Right lobe of liver (tissue), 6 donors: ENCODE measurements around the gene RORB. TPM values are rescaled to one million over a fixed set of nuclear protein-coding genes. Genes with fewer than 3 reads are reported as not detected.

Experiments used
- ATAC-seq, 4 donors: fragments of 200-7000 bp; cut with Tn5 transposase; one replicate each; pipeline ENCODE4 v1.9.1; 2020; ENCODE audit warnings: mild to moderate bottlenecking in 4 of 4, moderate library complexity in 4 of 4
- DNase-seq, 3 donors: peaks; one replicate each; pipeline ENCODE4 v3.0.0-alpha.2; 2020
- H3K27ac ChIP-seq, 3 donors: fragments of 200-600 bp; one replicate each; pipeline ENCODE4 v1.8.0; 2022
- H3K27me3 ChIP-seq, 2 donors: fragments of 200-600 bp; one replicate each; pipeline ENCODE4 v1.8.0; 2022
- H3K36me3 ChIP-seq, 4 donors: fragments of 200-600 bp; sonication (generic) in 1 of 4; one replicate each; pipeline versions ENCODE4 v1.5.1 to v1.8.0; 2017 to 2022; ENCODE audit warnings: control low read depth in 1 of 4
- H3K4me1 ChIP-seq, 4 donors: fragments of 200-600 bp; sonication (generic) in 1 of 4; one replicate each; pipeline versions ENCODE4 v1.5.1 to v1.8.0; 2017 to 2022; ENCODE audit warnings: control low read depth in 1 of 4
- H3K4me3 ChIP-seq, 3 donors: fragments of 200-600 bp; one replicate each; pipeline ENCODE4 v1.8.0; 2022
- H3K9me3 ChIP-seq, 4 donors: fragments of 200-600 bp; sonication (generic) in 1 of 4; one replicate each; pipeline versions ENCODE4 v1.5.1 to v1.8.0; 2017 to 2022; ENCODE audit warnings: control low read depth in 1 of 4
- POLR2A ChIP-seq: fragments of 450-650 bp; IDR thresholded peaks from one replicate; pipeline ENCODE4 v1.6.1; 2017; ENCODE audit warnings: antibody characterized with exemption, mild to moderate bottlenecking
- WGBS: methylation state at CpG from one replicate; pipeline ENCODE4 v1.1.6; 2018; ENCODE audit warnings: low coverage, low lambda C conversion rate; ENCODE audit not compliant: insufficient coverage; ENCODE audit errors: missing lambda C conversion rate; 5-methylcytosine and 5-hydroxymethylcytosine counted together
- intact Hi-C, 2 donors: fragments of 100-400 bp; cut with DNase I; formaldehyde crosslinking; loops; one replicate each; pipeline versions ENCODE4 v1.11.2 to v1.14.1; 2022
- total RNA-seq, 6 experiments: library from RNA; depleted of rRNA in 2 of 6; stranded (reverse); fragments of >200 nt in 2 of 6; fragmentation: NEBNext Ultra II Directional in 3 of 6; extraction: Animal tissue kit (Norgen Biotek cat#: 25700) in 3 of 6; gene quantifications; one replicate each; pipeline versions ENCODE4 v1.1.0 to v1.2.4, GENCODE V29; 2016 to 2023
- TF ChIP-seq, protein P1 (sequence below), 4 donors: fragments of 200-600 bp in 3 of 4; fragments of 450-650 bp in 1 of 4; IDR thresholded peaks; one replicate each; pipeline versions ENCODE4 v1.5.1 to v1.8.0; 2016 to 2022; ENCODE audit warnings: antibody characterized with exemption in 4 of 4, mild to moderate bottlenecking in 2 of 4
- donor health status: DM: no; HTN: yes; CAD: no.
- donor health status: DM: no; HTN: no; CAD: no.
- donor health status: DM: no; HTN: no; CAD: no.
- donor health status: DM: no; HTN: yes; CAD: no.
- donor health status: DM: no; HTN: yes; CAD: no.

The RORB gene
- total RNA-seq, 6 experiments from 2014 or later = 0.04 to 0.62 (median 0.61) TPM; not detected in 3

DNA sequence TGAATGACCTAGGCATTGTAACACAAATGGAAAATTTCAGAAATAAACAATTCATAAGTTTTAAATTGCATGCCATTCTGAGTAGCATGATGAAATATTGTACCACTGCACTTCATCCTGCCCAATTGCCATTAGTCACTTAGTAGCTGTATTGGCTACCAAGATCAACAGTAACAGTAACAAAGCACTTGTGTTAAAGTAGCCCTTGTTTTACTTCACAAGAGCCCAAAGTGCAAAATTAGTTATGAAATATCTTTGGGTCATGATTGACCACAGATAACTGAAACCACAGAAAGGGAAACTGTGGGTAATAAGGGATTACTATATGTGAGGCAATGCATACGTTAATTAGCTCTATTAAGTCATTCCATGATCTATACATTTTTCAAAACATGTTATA is 33.3 kb upstream of the RORB start:
- intact Hi-C loops = no loop called here
- ATAC-seq = no peak
- WGBS = 27% methylated on average over 1 of the region's 1 CpG

DNA sequence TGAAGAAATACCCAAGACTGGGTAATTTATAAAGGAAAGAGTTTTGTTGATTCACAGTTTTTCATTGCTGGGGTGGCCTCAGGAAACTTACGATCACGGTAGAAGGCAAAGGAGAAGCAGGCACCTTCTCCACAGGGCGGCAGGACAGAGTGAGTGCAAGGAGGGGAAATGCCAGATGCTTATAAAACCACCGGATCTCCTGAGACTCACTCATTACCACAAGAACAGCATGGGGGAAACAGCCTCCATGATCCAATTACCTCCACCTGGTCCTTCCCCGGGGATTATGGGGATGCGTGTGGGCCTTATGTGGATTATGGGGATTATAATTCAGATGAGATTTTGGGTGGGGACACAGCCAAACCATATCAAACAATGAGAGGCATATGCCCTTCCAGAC is 18.5 kb upstream of the RORB start:
- Histone ChIP-seq H3K27me3 (no peaks in the 10 kb centered on the region), H3K27ac (no peak overlapping the region), H3K4me1 (no peaks in the 10 kb centered on the region), H3K36me3 (no peaks in the 10 kb centered on the region), H3K4me3 (no peak overlapping the region), H3K9me3 (no peaks in the 10 kb centered on the region)
- ATAC-seq = no peak
- 75% methylated on average over 6 of the region's 6 CpGs for WGBS
- TF ChIP-seq POLR2A = no peak
- TF ChIP-seq, protein P1, sequence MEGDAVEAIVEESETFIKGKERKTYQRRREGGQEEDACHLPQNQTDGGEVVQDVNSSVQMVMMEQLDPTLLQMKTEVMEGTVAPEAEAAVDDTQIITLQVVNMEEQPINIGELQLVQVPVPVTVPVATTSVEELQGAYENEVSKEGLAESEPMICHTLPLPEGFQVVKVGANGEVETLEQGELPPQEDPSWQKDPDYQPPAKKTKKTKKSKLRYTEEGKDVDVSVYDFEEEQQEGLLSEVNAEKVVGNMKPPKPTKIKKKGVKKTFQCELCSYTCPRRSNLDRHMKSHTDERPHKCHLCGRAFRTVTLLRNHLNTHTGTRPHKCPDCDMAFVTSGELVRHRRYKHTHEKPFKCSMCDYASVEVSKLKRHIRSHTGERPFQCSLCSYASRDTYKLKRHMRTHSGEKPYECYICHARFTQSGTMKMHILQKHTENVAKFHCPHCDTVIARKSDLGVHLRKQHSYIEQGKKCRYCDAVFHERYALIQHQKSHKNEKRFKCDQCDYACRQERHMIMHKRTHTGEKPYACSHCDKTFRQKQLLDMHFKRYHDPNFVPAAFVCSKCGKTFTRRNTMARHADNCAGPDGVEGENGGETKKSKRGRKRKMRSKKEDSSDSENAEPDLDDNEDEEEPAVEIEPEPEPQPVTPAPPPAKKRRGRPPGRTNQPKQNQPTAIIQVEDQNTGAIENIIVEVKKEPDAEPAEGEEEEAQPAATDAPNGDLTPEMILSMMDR (IDR thresholded peaks at IDR 0.05) = no peak
- intact Hi-C loops = no loop called here
- no peak for DNase-seq

More for the DNA sequence above, 33.3 kb upstream of the RORB start:
- Histone ChIP-seq H3K27ac (no peak overlapping the region), H3K36me3 (no peaks in the 10 kb centered on the region), H3K27me3 (no peaks in the 10 kb centered on the region), H3K4me1 (no peaks in the 10 kb centered on the region), H3K4me3 (no peak overlapping the region), H3K9me3 (no peaks in the 10 kb centered on the region)
- DNase-seq = no peak
- TF ChIP-seq, protein P1 (IDR thresholded peaks at IDR 0.05) = no peak
- no peak for TF ChIP-seq POLR2A

DNA sequence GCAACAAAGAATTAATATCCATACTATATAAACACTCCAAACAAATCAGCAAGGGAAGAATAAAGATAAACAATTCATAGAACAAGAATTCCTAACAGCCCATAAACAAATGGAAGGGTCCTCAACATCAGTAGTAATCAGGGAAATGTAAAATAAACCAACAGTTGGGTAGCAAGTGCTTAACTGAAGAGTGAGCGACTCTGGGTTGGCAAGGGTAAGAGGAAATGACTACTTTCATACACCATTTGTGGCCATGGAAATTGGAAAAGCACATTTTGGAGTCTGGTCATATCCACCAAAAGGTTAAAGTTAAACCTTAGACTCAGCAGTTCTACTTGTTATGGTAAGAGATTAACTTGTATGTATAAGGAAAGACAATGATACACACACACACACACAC is 17.4 kb upstream of the RORB start:
- DNase-seq (no peak), ATAC-seq (no peak)
- Histone ChIP-seq H3K4me1 (no peaks in the 10 kb centered on the region), H3K4me3 (no peak overlapping the region), H3K27ac (no peak overlapping the region), H3K27me3 (no peaks in the 10 kb centered on the region), H3K9me3 (no peaks in the 10 kb centered on the region), H3K36me3 (no peaks in the 10 kb centered on the region)
- TF ChIP-seq, protein P1 (IDR thresholded peaks at IDR 0.05) = no peak
- TF ChIP-seq POLR2A = no peak
- intact Hi-C loops = no loop called here
- 88% methylated on average over 1 of the region's 1 CpG for WGBS

DNA sequence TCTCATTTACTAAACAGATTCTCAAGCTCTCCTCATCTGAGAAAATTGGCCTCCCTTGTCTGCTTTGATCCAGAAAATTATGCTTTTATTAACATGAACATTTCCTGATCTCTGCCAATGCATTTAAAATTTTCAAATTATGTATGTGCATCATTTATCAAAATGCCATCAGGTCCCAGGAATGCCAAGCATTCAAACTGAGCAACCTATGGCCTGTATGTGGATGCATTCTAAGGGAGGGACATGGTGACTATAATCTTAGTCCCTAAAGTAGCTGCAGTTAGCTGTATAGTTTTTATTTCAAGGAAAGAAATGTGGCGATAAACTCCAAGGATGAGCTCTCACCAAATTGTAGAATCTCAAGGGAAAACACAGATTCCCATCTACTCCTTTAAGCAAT is 9.7 kb upstream of the RORB start:
- Histone ChIP-seq H3K36me3 (no peaks in the 10 kb centered on the region), H3K9me3 (no peaks in the 10 kb centered on the region), H3K27me3 (no peaks in the 10 kb centered on the region), H3K4me1 (no peaks in the 10 kb centered on the region), H3K27ac (no peak overlapping the region), H3K4me3 (no peak overlapping the region)
- WGBS = 81% methylated on average over 1 of the region's 1 CpG
- DNase-seq (no peak), ATAC-seq (no peak)
- TF ChIP-seq, protein P1 (IDR thresholded peaks at IDR 0.05) = no peak
- TF ChIP-seq POLR2A = no peak
- intact Hi-C loops = no loop called here

DNA sequence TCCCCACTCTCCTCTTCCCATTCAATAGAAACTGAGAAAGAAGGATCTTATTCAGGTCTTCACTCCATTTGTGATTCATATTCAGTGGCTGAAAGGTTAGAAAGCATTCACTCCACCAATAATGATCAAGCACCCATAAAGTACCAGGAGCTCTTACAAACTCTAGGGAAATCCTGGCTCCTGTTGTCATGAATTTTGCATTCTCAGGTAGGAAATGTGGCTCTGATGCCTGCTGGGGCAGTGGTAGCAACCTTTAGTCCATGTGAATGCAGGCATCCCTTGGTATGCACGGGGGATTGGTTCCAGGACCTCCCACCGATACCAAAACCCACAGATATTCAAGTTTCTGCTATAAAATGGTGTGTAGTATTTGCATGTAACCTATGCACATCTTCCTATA is 3.6 kb upstream of the RORB start:
- TF ChIP-seq, protein P1 (IDR thresholded peaks at IDR 0.05) = no peak
- no peak for TF ChIP-seq POLR2A
- no peak overlapping the region for H3K4me3 ChIP-seq
- 0% methylated on average over 2 of the region's 2 CpGs for WGBS
- no peaks in the 10 kb centered on the region for H3K9me3 ChIP-seq
- intact Hi-C loops = no loop called here
- peaks cover 0 to 14% (median 3%) of the 10 kb centered on the region in 4 donors for H3K4me1 ChIP-seq
- no peaks in the 10 kb centered on the region for H3K36me3 ChIP-seq
- no peak overlapping the region for H3K27ac ChIP-seq
- DNase-seq = no peak
- no peak for ATAC-seq
- peaks cover under 1 to 9% of the 10 kb centered on the region in 2 donors for H3K27me3 ChIP-seq
